Heart right ventricle (tissue), 16 donors: Measurements from ENCODE around the gene PSMD14. TPM values are rescaled to one million over a fixed set of nuclear protein-coding genes. Genes with fewer than 3 reads are reported as not detected.

Experiments
- ATAC-seq, 8 donors: fragments of 200-7000 bp; cut with Tn5 transposase; one replicate each; pipeline ENCODE4 v1.9.1; 2020; ENCODE audit warnings: mild to moderate bottlenecking in 8 of 8, moderate library complexity in 8 of 8, moderate number of reproducible peaks in 1 of 8
- DNase-seq, 2 donors: peaks; one replicate each; pipeline ENCODE4 v3.0.0-alpha.2; 2020
- H3K27ac ChIP-seq, 10 donors: fragments of 200-600 bp; sonication (generic) in 2 of 10; one replicate each; pipeline versions ENCODE4 v1.5.0 to v1.8.0; 2020 to 2022; ENCODE audit warnings: mild to moderate bottlenecking in 3 of 10
- H3K27me3 ChIP-seq, 7 donors: fragments of 200-600 bp; one replicate each; pipeline ENCODE4 v1.8.0; 2021 to 2022; ENCODE audit warnings: mild to moderate bottlenecking in 2 of 7
- H3K36me3 ChIP-seq, 9 donors: fragments of 200-600 bp; sonication (generic) in 1 of 9; one replicate each; pipeline versions ENCODE4 v1.5.0 to v1.8.0; 2020 to 2022; ENCODE audit warnings: mild to moderate bottlenecking in 2 of 9
- H3K4me1 ChIP-seq, 9 donors: fragments of 200-600 bp; sonication (generic) in 1 of 9; one replicate each; pipeline versions ENCODE4 v1.5.0 to v1.8.0; 2020 to 2022; ENCODE audit warnings: mild to moderate bottlenecking in 4 of 9
- H3K4me3 ChIP-seq, 10 donors: fragments of 200-600 bp; sonication (generic) in 2 of 10; one replicate each; pipeline versions ENCODE4 v1.5.0 to v1.8.0; 2020 to 2022; ENCODE audit warnings: mild to moderate bottlenecking in 7 of 10, moderate library complexity in 2 of 10
- H3K9me3 ChIP-seq, 11 donors: fragments of 200-600 bp in 10 of 11; sonication (generic) in 2 of 11; one replicate each; pipeline versions ENCODE4 v1.5.0 to v1.8.0; 2013 to 2022; ENCODE audit warnings: mild to moderate bottlenecking in 2 of 11, control low read depth in 1 of 11, moderate library complexity in 1 of 11
- WGBS, 2 donors: extraction: QIAGEN DNeasy Blood & Tissue Kit; methylation state at CpG; one replicate each; pipeline ENCODE4 v1.1.7; 2013; ENCODE audit warnings: inconsistent platforms in 1 of 2; 5-methylcytosine and 5-hydroxymethylcytosine counted together
- intact Hi-C, 10 donors: fragments of 100-400 bp; cut with DNase I; formaldehyde crosslinking; loops; one replicate each; pipeline versions ENCODE4 v1.11.1 to v1.14.2; 2022
- polyA plus RNA-seq, 2 donors: library from polyadenylated mRNA; stranded (reverse); fragments of 200-250 nt; gene quantifications; one replicate each; pipeline ENCODE4 v1.2.3, GENCODE V29; 2013
- total RNA-seq, 10 donors: library from RNA; stranded (reverse); fragmentation: NEBNext Ultra II Directional in 3 of 10; extraction: Animal tissue kit (Norgen Biotek cat#: 25700) in 3 of 10; gene quantifications; one replicate each; pipeline versions ENCODE4 v1.2.1 to v1.2.4, GENCODE V29; 2021 to 2023
- TF ChIP-seq, protein P1 (sequence below), 9 donors: fragments of 200-600 bp; sonication (generic) in 2 of 9; IDR thresholded peaks; one replicate each; pipeline versions ENCODE4 v1.5.0 to v1.8.0; 2021 to 2022; ENCODE audit warnings: antibody characterized with exemption in 9 of 9, mild to moderate bottlenecking in 5 of 9, moderate library complexity in 1 of 9
- donor health status: Arrhythmogenic right ventricular cardiomyopathy.
- donor health status: ischemic (EF 13 %, LVEDD 7.1; RV severe dilation, severe dysfunction).
- donor health status: healthy with polysubstance abuse.
- donor health status: DM: no; HTN: yes; CAD: no.
- donor health status: DM: no; HTN: no; CAD: no.
- donor health status: ischemic (EF 25% LVEDD 6.9; RV normal size, moderate dysfunction).
- donor health status: ischemic (EF 25% LVEDD 5.7; RV mildly dilated, moderate dysfunction).
- donor health status: healthy.
- donor health status: DM: yes; HTN: yes; CAD: no.
- donor health status: Ischemic cardiomyopathy.
- donor health status: ischemic (EF 35%, LVEDD 5.7; RV mildly dilated, moderate dysfunction).
- donor health status: nonischemic (EF 11% LVEDD 7.7; RV severe dilation, severe dysfunction).
- donor health status: DM: yes; HTN: yes; CAD: no.
- donor health status: PGD.
- donor health status: ischemic (EF 29% LVEDD 5.4; RV normal size, mild dysfunction).
- donor health status: nonischemic (EF 23%, LVEDD 6.1; RV moderate dilation, normal function).

PSMD14 gene
- total and polyA plus RNA-seq, 12 donors, result 21.6 to 66.9 (median 44.4) TPM

- ATAC-seq, result no peak
- H3K4me1 ChIP-seq, result peaks cover 0 to 2% (median 0%) of the 10 kb centered on the region in 9 donors
- intact Hi-C loops, result no loop called here
- peaks cover 0 to 34% (median 19%) of the 10 kb centered on the region in 11 donors for H3K9me3 ChIP-seq
- WGBS, 2 donors, result 92 to 94% methylated on average over 2 of the region's 2 CpGs
- H3K27ac ChIP-seq, result no peak overlapping the region
- TF ChIP-seq, protein P1, sequence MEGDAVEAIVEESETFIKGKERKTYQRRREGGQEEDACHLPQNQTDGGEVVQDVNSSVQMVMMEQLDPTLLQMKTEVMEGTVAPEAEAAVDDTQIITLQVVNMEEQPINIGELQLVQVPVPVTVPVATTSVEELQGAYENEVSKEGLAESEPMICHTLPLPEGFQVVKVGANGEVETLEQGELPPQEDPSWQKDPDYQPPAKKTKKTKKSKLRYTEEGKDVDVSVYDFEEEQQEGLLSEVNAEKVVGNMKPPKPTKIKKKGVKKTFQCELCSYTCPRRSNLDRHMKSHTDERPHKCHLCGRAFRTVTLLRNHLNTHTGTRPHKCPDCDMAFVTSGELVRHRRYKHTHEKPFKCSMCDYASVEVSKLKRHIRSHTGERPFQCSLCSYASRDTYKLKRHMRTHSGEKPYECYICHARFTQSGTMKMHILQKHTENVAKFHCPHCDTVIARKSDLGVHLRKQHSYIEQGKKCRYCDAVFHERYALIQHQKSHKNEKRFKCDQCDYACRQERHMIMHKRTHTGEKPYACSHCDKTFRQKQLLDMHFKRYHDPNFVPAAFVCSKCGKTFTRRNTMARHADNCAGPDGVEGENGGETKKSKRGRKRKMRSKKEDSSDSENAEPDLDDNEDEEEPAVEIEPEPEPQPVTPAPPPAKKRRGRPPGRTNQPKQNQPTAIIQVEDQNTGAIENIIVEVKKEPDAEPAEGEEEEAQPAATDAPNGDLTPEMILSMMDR (IDR thresholded peaks at IDR 0.05), result no peak
- peaks cover 0 to 7% (median 0%) of the 10 kb centered on the region in 9 donors for H3K36me3 ChIP-seq
- no peaks in the 10 kb centered on the region for H3K27me3 ChIP-seq
- H3K4me3 ChIP-seq, result no peak overlapping the region
- DNase-seq, result no peak
These were observed 54.4 kb downstream of the PSMD14 start for GRCh38 chr2:161362568-161363166.

GRCh38 chr2:161367675-161368074 is 59.5 kb downstream of the PSMD14 start:
- Histone ChIP-seq H3K4me3 (no peak overlapping the region), H3K4me1 (no peaks in the 10 kb centered on the region), H3K27ac (no peak overlapping the region), H3K27me3 (no peaks in the 10 kb centered on the region), H3K9me3 (peaks cover 0 to 11% (median 5%) of the 10 kb centered on the region in 11 donors), H3K36me3 (peaks cover 0 to 52% (median 5%) of the 10 kb centered on the region in 9 donors)
- TF ChIP-seq, protein P1 (IDR thresholded peaks at IDR 0.05), result no peak
- DNase-seq, result no peak
- 89 to 92% methylated on average over 3 of the region's 3 CpGs for WGBS, 2 donors
- ATAC-seq, result no peak
- intact Hi-C loops, result no loop called here

DNA sequence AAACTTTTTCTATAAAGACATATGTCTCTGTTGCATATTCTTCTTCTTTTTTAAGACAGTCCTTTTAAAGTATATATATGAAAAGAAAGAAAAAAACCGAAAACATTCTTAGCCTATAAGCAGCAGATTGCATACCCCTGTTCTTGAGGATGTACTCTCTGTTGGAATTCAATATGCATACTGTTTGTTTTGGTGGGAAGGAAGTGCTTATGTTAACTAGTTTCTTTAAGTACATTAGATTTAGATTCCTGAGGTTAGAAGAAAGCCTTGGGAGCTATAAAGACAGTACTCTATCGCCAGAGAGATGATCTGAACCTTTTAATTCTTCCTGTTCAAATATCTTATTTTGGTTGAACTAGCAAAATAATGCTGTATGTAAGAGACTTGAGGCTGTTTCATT is 61.1 kb downstream of the PSMD14 start:
- ATAC-seq (no peak), DNase-seq (no peak)
- 77 to 87% methylated on average over 2 of the region's 2 CpGs for WGBS, 2 donors
- no peaks in the 10 kb centered on the region for H3K4me1 ChIP-seq
- H3K4me3 ChIP-seq, result no peak overlapping the region
- TF ChIP-seq, protein P1 (IDR thresholded peaks at IDR 0.05), result no peak
- intact Hi-C loops, result no loop called here
- peaks cover 0 to 56% (median 5%) of the 10 kb centered on the region in 9 donors for H3K36me3 ChIP-seq
- H3K27me3 ChIP-seq, result no peaks in the 10 kb centered on the region
- H3K9me3 ChIP-seq, result no peaks in the 10 kb centered on the region
- H3K27ac ChIP-seq, result no peak overlapping the region

- WGBS, 2 donors, result 72 to 77% methylated on average over 3 of the region's 3 CpGs
- Histone ChIP-seq H3K27me3 (no peaks in the 10 kb centered on the region), H3K27ac (no peak overlapping the region), H3K4me3 (no peak overlapping the region), H3K4me1 (no peaks in the 10 kb centered on the region), H3K36me3 (peaks cover 0 to 58% (median 5%) of the 10 kb centered on the region in 9 donors), H3K9me3 (no peaks in the 10 kb centered on the region)
- TF ChIP-seq, protein P1 (IDR thresholded peaks at IDR 0.05), result no peak
- no peak for DNase-seq
- intact Hi-C loops, result no loop called here
- no peak for ATAC-seq
These were observed 62.8 kb downstream of the PSMD14 start for GRCh38 chr2:161370981-161371380.
